SJCRH30 (cell line): ENCODE results near the gene TGDS. TPM values are rescaled to one million over a fixed set of nuclear protein-coding genes. Genes with fewer than 3 reads are reported as not detected.

Experiments
- DNase-seq, 2 experiments: peaks; one replicate each; pipeline ENCODE4 v3.0.0-alpha.2; 2015 to 2020
- H3K27ac ChIP-seq: fragments of 250-450 bp; sonication (Bioruptor Pico); 2 replicates; pipeline ENCODE4 v1.5.1; 2020; ENCODE audit warnings: mild to moderate bottlenecking, moderate library complexity
- H3K27me3 ChIP-seq: fragments of 250-450 bp; sonication (Bioruptor Pico); 2 replicates; pipeline ENCODE4 v1.5.1; 2020; ENCODE audit warnings: mild to moderate bottlenecking, moderate library complexity
- H3K36me3 ChIP-seq: fragments of 250-450 bp; sonication (Bioruptor Pico); 2 replicates; pipeline ENCODE4 v1.5.1; 2020; ENCODE audit warnings: mild to moderate bottlenecking, moderate library complexity
- H3K4me1 ChIP-seq: fragments of 250-450 bp; sonication (Bioruptor Pico); 2 replicates; pipeline ENCODE4 v1.5.1; 2020; ENCODE audit warnings: mild to moderate bottlenecking, moderate library complexity
- H3K4me3 ChIP-seq: fragments of 250-450 bp; sonication (Bioruptor Pico); 2 replicates; pipeline ENCODE4 v1.5.1; 2020; ENCODE audit warnings: mild to moderate bottlenecking, moderate library complexity
- H3K9me3 ChIP-seq: fragments of 250-450 bp; sonication (Bioruptor Pico); replicated peaks from 2 replicates; pipeline ENCODE4 v1.5.1; 2020; ENCODE audit warnings: mild to moderate bottlenecking, moderate library complexity
- total RNA-seq: library from RNA; depleted of rRNA; stranded (reverse); fragments of >200 nt; shearing (Covaris generic); gene quantifications from 2 replicates; pipeline ENCODE4 v1.2.3, GENCODE V29; 2014

The TGDS gene
- total RNA-seq, 1 experiment from 2014 or later = 21.3 TPM

- H3K4me3 ChIP-seq = no peak overlapping the region
- H3K9me3 ChIP-seq = no peaks in the 10 kb centered on the region
These were observed 10.3 kb downstream of the TGDS start for GRCh38 chr13:94585543-94586101.

GRCh38 chr13:94583926-94584325 lies 12.0 kb downstream of the TGDS start:
- H3K9me3 ChIP-seq = no peaks in the 10 kb centered on the region
- H3K4me3 ChIP-seq = no peak overlapping the region
- no peak overlapping the region for H3K27ac ChIP-seq
- peaks cover 47% of the 10 kb centered on the region for H3K36me3 ChIP-seq
- no peak for DNase-seq
- no peaks in the 10 kb centered on the region for H3K4me1 ChIP-seq
- H3K27me3 ChIP-seq = no peaks in the 10 kb centered on the region

More at GRCh38 chr13:94585543-94586101, 10.3 kb downstream of the TGDS start:
- Histone ChIP-seq H3K27ac (no peak overlapping the region), H3K4me1 (no peaks in the 10 kb centered on the region), H3K36me3 (peaks cover 37% of the 10 kb centered on the region), H3K27me3 (no peaks in the 10 kb centered on the region)
- no peak for DNase-seq

- Histone ChIP-seq H3K36me3 (peaks cover 65% of the 10 kb centered on the region), H3K9me3 (no peaks in the 10 kb centered on the region), H3K27ac (no peak overlapping the region), H3K4me3 (no peak overlapping the region), H3K27me3 (no peaks in the 10 kb centered on the region), H3K4me1 (no peaks in the 10 kb centered on the region)
- DNase-seq = no peak
These were observed 16.9 kb downstream of the TGDS start for GRCh38 chr13:94579063-94579462.

- H3K4me3 ChIP-seq = no peak overlapping the region
- DNase-seq = no peak
- no peaks in the 10 kb centered on the region for H3K9me3 ChIP-seq
- peaks cover 32% of the 10 kb centered on the region for H3K36me3 ChIP-seq
- H3K27me3 ChIP-seq = no peaks in the 10 kb centered on the region
- H3K27ac ChIP-seq = no peak overlapping the region
- no peaks in the 10 kb centered on the region for H3K4me1 ChIP-seq
These were observed 26.3 kb downstream of the TGDS start for GRCh38 chr13:94569615-94570014.

- Histone ChIP-seq H3K36me3 (peaks cover 20% of the 10 kb centered on the region), H3K27ac (no peak overlapping the region), H3K27me3 (no peaks in the 10 kb centered on the region), H3K9me3 (no peaks in the 10 kb centered on the region), H3K4me3 (no peak overlapping the region), H3K4me1 (no peaks in the 10 kb centered on the region)
- no peak for DNase-seq
These were observed 27.5 kb downstream of the TGDS start for GRCh38 chr13:94568443-94568842.

- H3K36me3 ChIP-seq = peaks cover 13% of the 10 kb centered on the region
- no peak overlapping the region for H3K4me3 ChIP-seq
- no peaks in the 10 kb centered on the region for H3K9me3 ChIP-seq
- no peaks in the 10 kb centered on the region for H3K27me3 ChIP-seq
- H3K4me1 ChIP-seq = no peaks in the 10 kb centered on the region
- no peak for DNase-seq
- no peak overlapping the region for H3K27ac ChIP-seq
These were observed 28.4 kb downstream of the TGDS start for GRCh38 chr13:94567581-94567980.

GRCh38 chr13:94561126-94561525 lies 34.8 kb downstream of the TGDS start:
- H3K36me3 ChIP-seq = no peaks in the 10 kb centered on the region
- no peak for DNase-seq
- H3K4me1 ChIP-seq = no peaks in the 10 kb centered on the region
- H3K27ac ChIP-seq = no peak overlapping the region
- no peaks in the 10 kb centered on the region for H3K9me3 ChIP-seq
- H3K27me3 ChIP-seq = no peaks in the 10 kb centered on the region
- H3K4me3 ChIP-seq = no peak overlapping the region

GRCh38 chr13:94560116-94560515 lies 35.8 kb downstream of the TGDS start:
- Histone ChIP-seq H3K4me3 (no peak overlapping the region), H3K4me1 (no peaks in the 10 kb centered on the region), H3K27ac (no peak overlapping the region), H3K9me3 (no peaks in the 10 kb centered on the region), H3K27me3 (no peaks in the 10 kb centered on the region), H3K36me3 (no peaks in the 10 kb centered on the region)
- DNase-seq = no peak

GRCh38 chr13:94559222-94559795 lies 36.6 kb downstream of the TGDS start:
- H3K27me3 ChIP-seq = no peaks in the 10 kb centered on the region
- DNase-seq = peak in 1 of 2 experiments; percentile 13
- no peaks in the 10 kb centered on the region for H3K9me3 ChIP-seq
- H3K27ac ChIP-seq = no peak overlapping the region
- no peaks in the 10 kb centered on the region for H3K4me1 ChIP-seq
- H3K36me3 ChIP-seq = no peaks in the 10 kb centered on the region
- no peak overlapping the region for H3K4me3 ChIP-seq

GRCh38 chr13:94558716-94559115 lies 37.2 kb downstream of the TGDS start:
- DNase-seq = peak; percentile 8 to 29
- Histone ChIP-seq H3K27me3 (no peaks in the 10 kb centered on the region), H3K27ac (no peak overlapping the region), H3K4me1 (no peaks in the 10 kb centered on the region), H3K4me3 (no peak overlapping the region), H3K9me3 (no peaks in the 10 kb centered on the region), H3K36me3 (no peaks in the 10 kb centered on the region)

GRCh38 chr13:94557684-94558235 lies 38.2 kb downstream of the TGDS start:
- DNase-seq = no peak
- Histone ChIP-seq H3K36me3 (no peaks in the 10 kb centered on the region), H3K4me1 (no peaks in the 10 kb centered on the region), H3K4me3 (no peak overlapping the region), H3K9me3 (no peaks in the 10 kb centered on the region), H3K27ac (no peak overlapping the region), H3K27me3 (no peaks in the 10 kb centered on the region)

- Histone ChIP-seq H3K27ac (no peak overlapping the region), H3K4me1 (no peaks in the 10 kb centered on the region), H3K36me3 (no peaks in the 10 kb centered on the region), H3K27me3 (no peaks in the 10 kb centered on the region), H3K9me3 (no peaks in the 10 kb centered on the region), H3K4me3 (no peak overlapping the region)
- DNase-seq = no peak
These were observed 39.3 kb downstream of the TGDS start for GRCh38 chr13:94556621-94557020.

GRCh38 chr13:94556041-94556440 lies 39.9 kb downstream of the TGDS start:
- no peaks in the 10 kb centered on the region for H3K9me3 ChIP-seq
- H3K4me1 ChIP-seq = no peaks in the 10 kb centered on the region
- DNase-seq = no peak
- H3K4me3 ChIP-seq = no peak overlapping the region
- no peak overlapping the region for H3K27ac ChIP-seq
- H3K27me3 ChIP-seq = no peaks in the 10 kb centered on the region
- H3K36me3 ChIP-seq = no peaks in the 10 kb centered on the region

- Histone ChIP-seq H3K4me1 (no peaks in the 10 kb centered on the region), H3K27me3 (no peaks in the 10 kb centered on the region), H3K36me3 (no peaks in the 10 kb centered on the region), H3K4me3 (no peak overlapping the region), H3K9me3 (no peaks in the 10 kb centered on the region), H3K27ac (no peak overlapping the region)
- DNase-seq = no peak
These were observed 42.2 kb downstream of the TGDS start for GRCh38 chr13:94553766-94554165.

GRCh38 chr13:94552095-94552494 lies 43.9 kb downstream of the TGDS start:
- Histone ChIP-seq H3K27ac (no peak overlapping the region), H3K9me3 (no peaks in the 10 kb centered on the region), H3K36me3 (no peaks in the 10 kb centered on the region), H3K4me3 (no peak overlapping the region), H3K27me3 (no peaks in the 10 kb centered on the region), H3K4me1 (no peaks in the 10 kb centered on the region)
- DNase-seq = no peak
